H1 (cell line): ENCODE data around the gene ZNF837. TPM values are rescaled to one million over a fixed set of nuclear protein-coding genes. Genes with fewer than 3 reads are reported as not detected.

Experiments used
- BACH1 ChIP-seq: IDR thresholded peaks from 2 replicates; pipeline ENCODE4 v1.6.1; 2012; ENCODE audit warnings: low read length, improper control_type of control experiment
- CEBPB ChIP-seq: IDR thresholded peaks from 2 replicates; pipeline ENCODE4 v1.6.1; 2012; ENCODE audit warnings: low read depth, low read length
- EP300 ChIP-seq, 2 experiments: IDR thresholded peaks; 1 replicate in 1 of 2; 2 replicates in 1 of 2; pipeline ENCODE4 v1.6.1; 2011 to 2012; ENCODE audit warnings: low read depth in 2 of 2, low read length in 2 of 2, mild to moderate bottlenecking in 2 of 2, borderline replicate concordance in 1 of 2, inconsistent platforms in 1 of 2, moderate library complexity in 1 of 2
- GABPA ChIP-seq: IDR thresholded peaks from 2 replicates; pipeline ENCODE4 v1.6.1; 2011; ENCODE audit warnings: mild to moderate bottlenecking, low read length, moderate library complexity, borderline replicate concordance; ENCODE audit not compliant: insufficient read depth
- SAP30 ChIP-seq: fragments of 300-600 bp; sonication (generic); IDR thresholded peaks from 2 replicates; pipeline ENCODE4 v1.7.1; 2012; ENCODE audit warnings: low read length, moderate library complexity, mild to moderate bottlenecking, inconsistent platforms; ENCODE audit not compliant: insufficient read depth, insufficient replicate concordance
- polyA plus RNA-seq, 7 experiments: library from polyadenylated mRNA; depleted of rRNA in 3 of 7; stranded (reverse) in 5 of 7; unstranded in 2 of 7; fragments of >200 nt in 5 of 7; fragments of 200-250 nt in 2 of 7; gene quantifications; 1 replicate in 5 of 7; 2 replicates in 1 of 7; 4 replicates in 1 of 7; pipeline versions ENCODE4 v1.2.1 to v1.2.3, GENCODE V29; 2011 to 2013; ENCODE audit warnings: missing spikeins in 2 of 7, mixed read lengths in 2 of 7
- total RNA-seq: library from RNA; stranded (reverse); fragmentation: NEBNext Ultra II Directional; extraction: Animal tissue kit (Norgen Biotek cat#: 25700); gene quantifications from 2 replicates; pipeline ENCODE4 v1.2.1, GENCODE V29; 2021

ZNF837 gene
- total and polyA plus RNA-seq, 2 of the 8 experiments (the other 6 are each of a cell fraction or from before 2014, with no cell fraction given), result 1.9 to 3.3 TPM

GRCh38 chr19:58416604-58417003 lies 35.8 kb upstream of the ZNF837 start (continued):
- TF ChIP-seq CEBPB (no peak), GABPA (no peak), BACH1 (no peak), SAP30 (no peak), EP300 (IDR thresholded peaks at IDR 0.05; ENCODE audit: borderline replicate concordance in 1 of 2, low read depth in 2 of 2, low read length in 2 of 2) (no peak)
